HG03354 (cell line): ENCODE data around the gene SORCS2.

ENCODE experiments used
- ATAC-seq: cut with Tn5 transposase; IDR thresholded peaks from one replicate; pipeline ENCODE4 v1.9.1; 2021; ENCODE audit warnings: mild to moderate bottlenecking; ENCODE audit not compliant: unreplicated experiment, poor library complexity, severe bottlenecking

SORCS2 gene

GRCh38 chr4:7392438-7393421, 200.4 kb downstream of the SORCS2 start:
- no peak for ATAC-seq

DNA sequence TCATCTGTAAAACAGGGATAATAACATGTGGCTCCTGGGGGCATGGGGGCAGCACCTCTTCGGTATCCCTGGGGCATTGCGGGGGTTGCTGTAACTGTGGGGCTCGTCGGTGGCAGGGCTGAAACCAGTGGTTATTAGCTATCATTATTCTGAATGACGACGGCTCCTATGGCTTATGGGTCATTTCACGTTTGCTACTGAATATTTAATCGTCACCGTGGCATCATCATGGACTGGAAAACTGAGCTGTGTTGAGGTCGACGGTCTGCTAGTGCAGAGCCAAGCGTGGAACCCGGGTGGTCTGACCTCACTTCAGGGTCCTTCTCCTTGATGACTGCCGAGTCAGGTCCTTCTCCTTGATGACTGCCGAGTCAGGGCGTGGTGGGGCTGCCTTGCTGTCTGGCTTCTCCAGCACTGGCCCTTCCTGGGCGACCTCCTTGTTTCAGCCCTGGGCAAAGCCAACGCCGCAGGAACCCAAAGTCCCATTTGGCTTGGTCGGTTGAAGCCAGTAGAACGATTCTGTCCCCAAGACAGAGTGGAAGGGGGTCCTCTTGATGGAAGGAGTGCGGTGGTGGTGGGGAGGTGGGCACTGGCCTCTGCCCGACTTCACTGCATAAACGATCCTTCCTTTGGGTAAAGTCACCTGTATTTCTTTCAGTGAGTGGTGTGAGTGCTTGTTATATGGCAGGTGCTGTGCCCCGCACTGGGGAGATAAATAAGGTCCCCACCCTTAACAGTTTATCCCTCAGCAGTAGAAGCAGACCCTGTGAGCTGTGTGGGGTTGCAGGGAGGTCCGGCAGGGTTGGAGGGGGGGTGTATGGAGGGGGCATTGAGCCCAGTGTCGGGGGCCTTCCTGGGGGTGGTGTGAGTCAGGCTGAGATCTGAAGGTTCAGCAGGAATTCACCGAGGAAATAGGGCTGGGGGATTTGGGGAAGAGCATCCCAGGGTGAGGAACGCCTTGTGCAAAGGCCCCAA, 201.6 kb downstream of the SORCS2 start:
- ATAC-seq, result no peak

DNA sequence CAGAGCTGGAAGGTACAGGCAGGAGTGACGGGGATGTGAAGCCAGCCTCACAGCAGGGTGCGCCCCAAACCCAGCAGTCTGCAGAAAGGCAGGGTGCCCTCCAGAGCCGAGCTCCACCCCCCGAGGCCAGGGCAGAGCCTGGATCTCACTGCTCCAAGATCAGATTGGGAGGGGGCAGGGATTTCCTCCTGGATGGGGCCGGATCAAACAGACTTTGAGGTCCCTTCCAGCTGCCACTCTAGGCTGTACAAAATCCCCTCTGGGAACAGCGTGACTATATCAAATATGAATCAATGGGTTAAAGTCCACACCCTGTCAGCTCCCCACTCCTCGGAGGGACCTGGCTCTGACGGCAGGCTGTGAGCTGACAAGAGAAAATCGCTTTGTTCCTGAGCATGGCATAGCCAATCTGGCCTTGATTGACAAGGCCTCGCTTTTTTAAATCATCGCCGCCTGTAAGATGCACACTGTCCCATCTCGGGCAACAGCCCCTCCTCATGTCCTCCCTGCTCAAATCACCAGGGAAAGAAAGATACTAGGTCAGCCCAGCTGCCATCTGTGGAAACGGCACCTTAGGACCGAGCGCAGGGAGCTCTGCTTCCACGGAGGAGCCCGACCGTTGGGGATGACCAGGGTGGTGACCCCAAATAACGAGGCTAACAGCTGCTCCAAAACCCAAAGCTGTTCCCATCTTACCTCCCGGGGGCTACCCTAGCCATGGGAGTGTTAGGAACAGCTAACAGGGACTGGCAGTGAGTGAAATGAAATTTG, 202.5 kb downstream of the SORCS2 start:
- no peak for ATAC-seq

DNA sequence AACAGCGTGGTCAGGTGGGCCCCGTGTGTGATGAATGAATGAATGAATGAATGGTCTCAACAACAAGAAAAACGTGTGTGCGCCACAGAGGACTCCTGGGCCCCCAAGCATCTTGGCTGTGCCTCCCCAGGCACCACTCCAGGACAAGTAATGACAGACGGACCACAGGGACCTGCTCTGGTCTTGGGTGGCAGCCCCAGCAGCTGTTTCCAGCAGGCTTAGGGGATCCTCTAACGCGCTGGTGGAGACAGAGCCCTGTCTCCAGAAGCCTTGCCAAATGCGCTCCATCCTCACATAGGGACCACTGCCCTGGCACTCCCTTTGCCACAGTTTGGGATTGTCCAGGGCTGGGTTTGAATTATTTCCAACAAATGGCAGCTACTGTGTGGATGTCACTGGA, 203.3 kb downstream of the SORCS2 start:
- ATAC-seq, result no peak

DNA sequence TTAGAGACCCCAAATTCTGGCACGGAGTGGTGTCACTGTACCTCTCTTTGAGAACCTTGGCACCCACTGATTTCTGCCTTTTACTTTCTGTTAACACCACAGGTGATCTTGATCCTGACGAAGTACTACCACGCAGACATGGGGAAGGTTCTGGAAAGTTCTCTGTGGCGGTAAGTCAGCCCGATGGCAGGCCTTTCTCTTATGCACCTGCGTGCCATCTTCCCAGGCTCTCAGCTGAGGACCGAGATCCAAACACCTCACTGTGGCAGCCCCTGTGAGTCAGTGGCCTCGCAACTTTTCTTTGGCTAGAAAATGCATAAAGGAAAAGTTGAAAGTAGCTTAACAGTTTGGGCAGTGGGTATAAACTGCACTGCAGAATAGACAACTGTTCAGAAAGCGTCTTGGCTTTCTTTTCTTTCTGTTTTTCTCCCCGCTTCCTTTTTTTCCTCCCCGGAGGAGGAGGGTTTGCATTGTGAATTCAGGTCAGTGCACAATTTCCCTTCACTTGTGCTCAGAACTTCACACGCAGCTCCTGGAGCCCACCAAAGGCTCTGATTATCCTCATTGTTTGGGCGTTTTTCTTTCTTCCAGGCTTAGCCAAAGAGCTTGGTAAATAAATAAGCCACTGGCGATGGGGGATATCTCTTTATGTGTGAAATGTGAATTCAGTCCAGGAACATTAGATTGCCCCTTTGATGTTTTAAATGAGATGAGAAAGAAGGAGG, 204.0 kb downstream of the SORCS2 start:
- ATAC-seq, result no peak

GRCh38 chr4:7397206-7398103, 205.1 kb downstream of the SORCS2 start:
- no peak for ATAC-seq

DNA sequence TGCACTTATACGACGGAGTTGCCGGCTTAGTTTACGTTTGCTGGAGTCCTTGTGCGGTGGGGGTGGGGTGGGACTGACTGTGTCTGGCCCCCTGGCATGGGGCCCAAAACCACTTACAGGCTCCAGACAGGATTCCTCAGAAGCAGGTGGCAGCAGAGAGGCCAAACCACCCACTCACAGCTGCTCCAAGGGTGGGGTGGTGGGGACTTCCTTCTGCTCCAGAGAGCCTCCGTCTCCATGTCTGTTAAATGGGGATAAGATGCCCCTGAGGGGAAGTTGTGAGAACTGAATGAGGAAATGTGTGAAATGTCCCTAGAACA, 205.7 kb downstream of the SORCS2 start:
- no peak for ATAC-seq

GRCh38 chr4:7398788-7399439, 206.6 kb downstream of the SORCS2 start:
- no peak for ATAC-seq

DNA sequence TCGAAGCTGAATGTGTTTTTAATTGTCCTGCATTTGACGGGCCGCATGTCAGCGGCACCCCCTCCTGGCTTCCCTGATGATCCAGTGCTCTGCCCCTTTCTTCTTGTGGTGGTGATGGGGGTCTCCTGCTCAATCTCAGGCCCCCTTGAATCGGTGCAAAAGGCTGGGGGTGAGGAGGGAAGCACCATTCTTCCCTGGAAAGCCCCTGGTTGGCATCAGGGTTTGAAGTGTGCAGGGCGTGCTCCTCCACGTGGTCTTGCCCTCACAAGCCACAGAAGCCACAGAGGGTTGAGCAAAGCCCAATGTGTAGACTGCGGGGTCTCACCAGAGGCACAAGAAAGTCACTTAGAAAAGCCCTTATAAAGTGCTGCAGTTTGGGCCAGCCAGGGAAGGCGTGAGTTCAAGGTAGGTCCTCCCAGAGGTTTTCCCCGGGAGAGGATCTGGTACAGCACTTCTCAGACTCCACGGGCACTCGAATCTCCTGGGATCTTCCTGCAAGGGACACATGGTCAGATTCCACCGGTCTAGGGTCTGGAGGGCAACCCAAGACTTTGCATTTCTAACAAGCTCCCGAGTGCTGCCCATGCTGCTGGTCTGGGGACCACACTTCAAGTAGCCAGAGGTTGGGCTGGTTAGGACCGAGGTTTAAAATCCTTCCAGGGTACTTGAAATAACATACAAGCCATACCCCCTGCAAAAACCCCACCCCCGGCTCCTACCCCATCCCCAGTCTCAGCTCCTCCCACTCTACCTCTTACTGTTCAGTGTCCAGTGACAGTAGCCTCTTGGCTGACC, 207.3 kb downstream of the SORCS2 start:
- ATAC-seq, result no peak

GRCh38 chr4:7400671-7401298, 208.4 kb downstream of the SORCS2 start:
- no peak for ATAC-seq

- ATAC-seq, result no peak
Observed at GRCh38 chr4:7402526-7402925, 210.2 kb downstream of the SORCS2 start.

GRCh38 chr4:7403001-7403400, 210.7 kb downstream of the SORCS2 start:
- ATAC-seq, result no peak

GRCh38 chr4:7408166-7408565, 215.8 kb downstream of the SORCS2 start:
- ATAC-seq, result no peak

GRCh38 chr4:7410446-7410845, 218.1 kb downstream of the SORCS2 start:
- ATAC-seq, result no peak

GRCh38 chr4:7411491-7411890, 219.2 kb downstream of the SORCS2 start:
- ATAC-seq, result no peak

- no peak for ATAC-seq
Observed at GRCh38 chr4:7411896-7412553, 219.7 kb downstream of the SORCS2 start.
